ENCODE data around the gene NPAS3.

The NPAS3 gene

GRCh38 chr14:33734387-33734786, 795.7 kb downstream of the NPAS3 start:
- no peak overlapping the region for H3K27ac ChIP-seq
- CTCF ChIA-PET: no interaction called here
- no peak for TF ChIP-seq CTCF (conservative IDR thresholded peaks at IDR 0.05; ENCODE audit: low read depth)
- DNase-seq (ENCODE audit: low spot score): no peak
- POLR2A ChIA-PET (ENCODE audit: low non-redundant PET): no interaction called here

- no peak overlapping the region for H3K27ac ChIP-seq
- CTCF ChIA-PET: no interaction called here
- POLR2A ChIA-PET (ENCODE audit: low non-redundant PET): no interaction called here
- DNase-seq (ENCODE audit: low spot score): no peak
- no peak for TF ChIP-seq CTCF (conservative IDR thresholded peaks at IDR 0.05; ENCODE audit: low read depth)
These were observed 797.7 kb downstream of the NPAS3 start for GRCh38 chr14:33736299-33736825.

GRCh38 chr14:33736979-33737378, 798.3 kb downstream of the NPAS3 start:
- no peak overlapping the region for H3K27ac ChIP-seq
- TF ChIP-seq CTCF (conservative IDR thresholded peaks at IDR 0.05; ENCODE audit: low read depth): no peak
- ChIA-PET POLR2A (ENCODE audit: low non-redundant PET) (no interaction called here), CTCF (no interaction called here)
- no peak for DNase-seq (ENCODE audit: low spot score)

GRCh38 chr14:33737446-33737845, 798.8 kb downstream of the NPAS3 start:
- no peak overlapping the region for H3K27ac ChIP-seq
- CTCF ChIA-PET: no interaction called here
- POLR2A ChIA-PET (ENCODE audit: low non-redundant PET): no interaction called here
- no peak for DNase-seq (ENCODE audit: low spot score)
- TF ChIP-seq CTCF (conservative IDR thresholded peaks at IDR 0.05; ENCODE audit: low read depth): no peak

- POLR2A ChIA-PET (ENCODE audit: low non-redundant PET): no interaction called here
- CTCF ChIA-PET: no interaction called here
- no peak overlapping the region for H3K27ac ChIP-seq
- TF ChIP-seq CTCF (conservative IDR thresholded peaks at IDR 0.05; ENCODE audit: low read depth): no peak
- no peak for DNase-seq (ENCODE audit: low spot score)
These were observed 799.4 kb downstream of the NPAS3 start for GRCh38 chr14:33738029-33738428.

- ChIA-PET POLR2A (ENCODE audit: low non-redundant PET) (no interaction called here), CTCF (no interaction called here)
- H3K27ac ChIP-seq: no peak overlapping the region
- TF ChIP-seq CTCF (conservative IDR thresholded peaks at IDR 0.05; ENCODE audit: low read depth): no peak
- no peak for DNase-seq (ENCODE audit: low spot score)
These were observed 799.8 kb downstream of the NPAS3 start for GRCh38 chr14:33738491-33738890.

- DNase-seq (ENCODE audit: low spot score): no peak
- TF ChIP-seq CTCF (conservative IDR thresholded peaks at IDR 0.05; ENCODE audit: low read depth): no peak
- no peak overlapping the region for H3K27ac ChIP-seq
- CTCF ChIA-PET: interaction anchor here (0.6 kb wide), 1 partner anchor 131 kb away, joined by 3 read pairs; no protein-coding TSS in a partner anchor
- POLR2A ChIA-PET (ENCODE audit: low non-redundant PET): no interaction called here
These were observed 801.9 kb downstream of the NPAS3 start for GRCh38 chr14:33740531-33740930.

Data from RWPE1 (cell line).